Subcutaneous adipose tissue (tissue), 4 donors: Measurements from ENCODE around the gene NEK7. TPM values are rescaled to one million over a fixed set of nuclear protein-coding genes. Genes with fewer than 3 reads are reported as not detected.

Experiments used
- total RNA-seq, 4 donors: library from RNA; depleted of rRNA; stranded (reverse); fragments of >200 nt; gene quantifications; one replicate each; pipeline ENCODE4 v1.1.0, GENCODE V29; 2016
- TF ChIP-seq, protein P1 (sequence below): fragments of 450-650 bp; IDR thresholded peaks from one replicate; pipeline ENCODE4 v1.5.1; 2016; ENCODE audit warnings: low read depth, mild to moderate bottlenecking, control low read depth, antibody characterized with exemption, moderate library complexity

The NEK7 gene
- total RNA-seq, 4 donors from 2014 or later, result 112 to 246 (median 161) TPM

GRCh38 chr1:198290089-198290683 is 133.4 kb downstream of the NEK7 start:
- TF ChIP-seq, protein P1, sequence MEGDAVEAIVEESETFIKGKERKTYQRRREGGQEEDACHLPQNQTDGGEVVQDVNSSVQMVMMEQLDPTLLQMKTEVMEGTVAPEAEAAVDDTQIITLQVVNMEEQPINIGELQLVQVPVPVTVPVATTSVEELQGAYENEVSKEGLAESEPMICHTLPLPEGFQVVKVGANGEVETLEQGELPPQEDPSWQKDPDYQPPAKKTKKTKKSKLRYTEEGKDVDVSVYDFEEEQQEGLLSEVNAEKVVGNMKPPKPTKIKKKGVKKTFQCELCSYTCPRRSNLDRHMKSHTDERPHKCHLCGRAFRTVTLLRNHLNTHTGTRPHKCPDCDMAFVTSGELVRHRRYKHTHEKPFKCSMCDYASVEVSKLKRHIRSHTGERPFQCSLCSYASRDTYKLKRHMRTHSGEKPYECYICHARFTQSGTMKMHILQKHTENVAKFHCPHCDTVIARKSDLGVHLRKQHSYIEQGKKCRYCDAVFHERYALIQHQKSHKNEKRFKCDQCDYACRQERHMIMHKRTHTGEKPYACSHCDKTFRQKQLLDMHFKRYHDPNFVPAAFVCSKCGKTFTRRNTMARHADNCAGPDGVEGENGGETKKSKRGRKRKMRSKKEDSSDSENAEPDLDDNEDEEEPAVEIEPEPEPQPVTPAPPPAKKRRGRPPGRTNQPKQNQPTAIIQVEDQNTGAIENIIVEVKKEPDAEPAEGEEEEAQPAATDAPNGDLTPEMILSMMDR, result no peak

GRCh38 chr1:198291036-198291435 is 134.2 kb downstream of the NEK7 start:
- TF ChIP-seq, protein P1, result no peak

- TF ChIP-seq, protein P1, result no peak
These were observed 135.1 kb downstream of the NEK7 start for GRCh38 chr1:198291924-198292323.

DNA sequence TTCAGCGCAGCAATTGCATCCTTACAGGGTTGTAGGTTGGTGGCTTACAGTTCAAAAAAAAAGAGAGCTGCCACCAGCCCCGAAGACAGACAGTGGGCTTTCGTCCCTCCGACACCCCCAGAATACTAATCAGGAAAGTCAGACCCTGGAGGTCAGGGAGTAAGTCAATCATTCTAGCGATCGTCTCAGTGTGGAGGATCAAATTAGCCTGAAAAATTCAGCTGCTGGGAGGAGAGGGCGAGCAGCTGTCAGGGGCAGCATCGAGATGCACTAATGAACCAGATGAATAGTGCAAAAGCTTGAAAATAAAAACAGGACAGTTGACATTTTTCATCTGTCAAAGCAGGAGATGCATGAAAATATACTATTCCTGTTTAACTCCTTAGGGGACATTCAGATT is 138.4 kb downstream of the NEK7 start:
- TF ChIP-seq, protein P1, result no peak

GRCh38 chr1:198295971-198296370 is 139.2 kb downstream of the NEK7 start:
- TF ChIP-seq, protein P1, result no peak

GRCh38 chr1:198297281-198297680 is 140.5 kb downstream of the NEK7 start:
- TF ChIP-seq, protein P1, result no peak

- TF ChIP-seq, protein P1, result no peak
These were observed 141.8 kb downstream of the NEK7 start for GRCh38 chr1:198298640-198299039.
